Lung (tissue), 12 donors: Measurements from ENCODE around the gene COL4A1. TPM values are rescaled to one million over a fixed set of nuclear protein-coding genes. Genes with fewer than 3 reads are reported as not detected.

Source experiments
- ATAC-seq: fragments of 200-7000 bp; cut with Tn5 transposase; one replicate; pipeline ENCODE4 v1.9.1; 2020; ENCODE audit warnings: moderate number of reproducible peaks; ENCODE audit not compliant: insufficient read depth, low FRiP score
- DNase-seq, 3 donors: peaks; one replicate each; pipeline ENCODE4 v3.0.0-alpha.2; 2013 to 2017
- H3K27ac ChIP-seq, 2 donors: one replicate each; pipeline ENCODE4 v1.5.1; 2013; ENCODE audit warnings: mild to moderate bottlenecking in 2 of 2, moderate library complexity in 2 of 2, control low read depth in 1 of 2, inconsistent platforms in 1 of 2, low read depth in 1 of 2, low read length in 1 of 2
- H3K27me3 ChIP-seq, 3 donors: one replicate each; pipeline ENCODE4 v1.5.1; 2013; ENCODE audit warnings: low read length in 2 of 3; ENCODE audit not compliant: control insufficient read depth in 3 of 3, insufficient read depth in 3 of 3
- H3K36me3 ChIP-seq, 4 donors: one replicate each; pipeline ENCODE4 v1.5.1; 2013; ENCODE audit warnings: low read length in 4 of 4, mild to moderate bottlenecking in 1 of 4, moderate library complexity in 1 of 4; ENCODE audit not compliant: control insufficient read depth in 4 of 4, insufficient read depth in 4 of 4
- H3K4me1 ChIP-seq, 5 donors: one replicate each; pipeline ENCODE4 v1.5.1; 2013; ENCODE audit warnings: low read length in 5 of 5, mild to moderate bottlenecking in 2 of 5, moderate library complexity in 1 of 5; ENCODE audit not compliant: control insufficient read depth in 5 of 5, insufficient read depth in 5 of 5
- H3K4me3 ChIP-seq: one replicate; pipeline ENCODE4 v1.5.1; 2013; ENCODE audit warnings: mild to moderate bottlenecking, control low read depth, moderate library complexity
- H3K9ac ChIP-seq, 2 donors: one replicate each; pipeline ENCODE4 v1.5.1; 2013; ENCODE audit warnings: low read length in 2 of 2, control low read depth in 1 of 2; ENCODE audit not compliant: insufficient read depth in 1 of 2
- H3K9me3 ChIP-seq, 4 donors: one replicate each; pipeline ENCODE4 v1.5.1; 2013; ENCODE audit warnings: low read length in 3 of 4, mild to moderate bottlenecking in 1 of 4, moderate library complexity in 1 of 4; ENCODE audit not compliant: control insufficient read depth in 4 of 4, insufficient read depth in 3 of 4
- WGBS, 2 donors: extraction: QIAGEN DNeasy Blood & Tissue Kit; methylation state at CpG; one replicate each; pipeline ENCODE4 v1.1.7; 2013; 5-methylcytosine and 5-hydroxymethylcytosine counted together
- polyA plus RNA-seq, 2 donors: library from polyadenylated mRNA; stranded (reverse); fragments of 200-250 nt; gene quantifications; one replicate each; pipeline ENCODE4 v1.2.1, GENCODE V29; 2013
- total RNA-seq, 2 donors: library from RNA; depleted of rRNA in 1 of 2; stranded (reverse); fragments of >200 nt in 1 of 2; gene quantifications; one replicate each; pipeline ENCODE4 v1.2.1, GENCODE V29; 2014 to 2021
- TF ChIP-seq, protein P1 (sequence below): IDR thresholded peaks from 2 replicates; pipeline ENCODE4 v1.5.1; 2012; ENCODE audit warnings: mild to moderate bottlenecking; ENCODE audit errors: control extremely low read depth, extremely low read depth
- donor health status: control.
- donor health status: control.
- donor health status: Bipolar disorder and iron deficiency.
- donor health status: healthy.
- donor health status: DM: yes; HTN: yes; CAD: no.

COL4A1 gene
- total and polyA plus RNA-seq, 4 donors: 114 to 1,051 (median 318) TPM

DNA sequence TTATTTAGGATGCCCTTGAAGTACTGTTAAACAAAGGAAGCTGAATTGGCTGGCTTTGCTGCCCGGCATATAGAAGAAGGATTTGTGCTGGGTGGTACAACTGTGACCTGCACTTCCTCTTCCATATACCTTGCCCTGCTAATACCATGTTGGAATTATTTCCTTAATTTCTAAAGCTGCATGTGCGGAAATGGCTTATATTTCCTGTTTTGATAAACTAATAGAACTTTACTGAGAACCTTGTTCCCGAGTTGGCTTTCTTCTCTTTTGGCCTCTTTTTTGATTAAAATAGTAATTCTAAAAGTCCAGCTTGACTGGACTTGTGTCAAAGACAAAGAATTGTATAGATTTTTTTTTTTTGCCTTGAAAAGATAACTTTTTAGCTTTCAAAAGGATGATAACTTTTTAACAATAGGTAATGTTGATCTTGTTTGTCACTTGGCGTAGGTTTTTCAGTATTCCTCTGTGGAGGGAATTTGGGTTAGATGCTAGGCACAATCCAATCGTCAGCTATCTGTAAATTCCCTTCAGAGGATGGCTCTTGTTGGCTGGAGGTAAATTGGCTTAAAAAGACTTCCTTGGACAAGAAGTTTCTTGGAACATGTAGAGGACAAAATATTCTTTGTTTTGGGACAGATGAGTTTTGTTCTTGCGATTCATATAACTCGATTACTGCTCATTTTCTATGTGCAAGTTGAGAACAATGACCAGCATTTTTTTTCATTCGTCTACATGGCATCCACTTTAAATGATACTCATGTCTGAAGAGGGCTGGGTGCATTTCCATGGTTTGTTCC, 41.5 kb upstream of the COL4A1 start:
- TF ChIP-seq, protein P1, sequence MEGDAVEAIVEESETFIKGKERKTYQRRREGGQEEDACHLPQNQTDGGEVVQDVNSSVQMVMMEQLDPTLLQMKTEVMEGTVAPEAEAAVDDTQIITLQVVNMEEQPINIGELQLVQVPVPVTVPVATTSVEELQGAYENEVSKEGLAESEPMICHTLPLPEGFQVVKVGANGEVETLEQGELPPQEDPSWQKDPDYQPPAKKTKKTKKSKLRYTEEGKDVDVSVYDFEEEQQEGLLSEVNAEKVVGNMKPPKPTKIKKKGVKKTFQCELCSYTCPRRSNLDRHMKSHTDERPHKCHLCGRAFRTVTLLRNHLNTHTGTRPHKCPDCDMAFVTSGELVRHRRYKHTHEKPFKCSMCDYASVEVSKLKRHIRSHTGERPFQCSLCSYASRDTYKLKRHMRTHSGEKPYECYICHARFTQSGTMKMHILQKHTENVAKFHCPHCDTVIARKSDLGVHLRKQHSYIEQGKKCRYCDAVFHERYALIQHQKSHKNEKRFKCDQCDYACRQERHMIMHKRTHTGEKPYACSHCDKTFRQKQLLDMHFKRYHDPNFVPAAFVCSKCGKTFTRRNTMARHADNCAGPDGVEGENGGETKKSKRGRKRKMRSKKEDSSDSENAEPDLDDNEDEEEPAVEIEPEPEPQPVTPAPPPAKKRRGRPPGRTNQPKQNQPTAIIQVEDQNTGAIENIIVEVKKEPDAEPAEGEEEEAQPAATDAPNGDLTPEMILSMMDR: no peak
- H3K4me1 ChIP-seq: peaks cover 0 to 29% (median 6%) of the 10 kb centered on the region in 5 donors
- ATAC-seq (no peak), DNase-seq (no peak)
- no peaks in the 10 kb centered on the region for H3K36me3 ChIP-seq
- no peak overlapping the region for H3K9ac ChIP-seq
- no peak overlapping the region for H3K4me3 ChIP-seq
- 61 to 67% methylated on average over 8 of the region's 8 CpGs for WGBS, 2 donors
- no peaks in the 10 kb centered on the region for H3K9me3 ChIP-seq
- no peaks in the 10 kb centered on the region for H3K27me3 ChIP-seq
- peak overlapping the region; percentile 73 to 89 for H3K27ac ChIP-seq

DNA sequence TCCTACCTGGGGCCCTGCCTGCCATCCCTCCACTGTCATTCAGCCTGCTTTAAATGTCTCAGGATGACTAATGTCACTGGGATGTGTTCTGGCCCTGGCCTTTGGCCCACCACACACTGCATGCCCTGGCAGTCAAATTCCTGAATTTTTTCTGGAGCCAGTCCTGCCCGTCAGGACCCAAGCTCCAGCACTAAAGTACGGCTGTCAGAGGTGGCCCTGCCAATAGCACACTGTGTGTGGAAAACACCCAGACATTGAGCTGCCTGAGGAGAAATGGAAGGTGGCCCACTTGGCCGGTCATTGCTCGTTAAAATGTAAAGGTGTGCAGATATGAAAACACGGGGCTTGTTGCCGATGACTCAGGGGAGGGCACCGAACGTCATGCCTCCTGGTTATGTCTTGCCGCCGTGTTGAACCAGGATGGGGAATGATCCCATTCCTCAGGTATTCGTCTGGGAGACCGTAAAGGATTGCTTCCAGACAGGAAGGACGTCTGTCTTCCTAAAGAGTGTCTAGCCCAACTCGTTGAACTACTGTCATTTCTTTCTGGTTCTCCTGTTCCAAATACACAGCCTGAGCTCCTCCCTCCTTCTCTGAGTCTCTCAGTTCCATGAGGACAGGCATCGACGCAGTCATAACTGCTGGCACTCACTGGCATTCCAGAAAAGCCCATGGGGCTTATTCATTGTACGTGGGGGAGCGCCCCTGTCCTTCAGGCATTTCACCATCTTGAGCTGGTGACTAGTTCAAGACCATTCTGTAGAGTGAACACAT, 40.8 kb upstream of the COL4A1 start:
- no peak for ATAC-seq
- Histone ChIP-seq H3K9ac (no peak overlapping the region), H3K27me3 (no peaks in the 10 kb centered on the region), H3K9me3 (no peaks in the 10 kb centered on the region), H3K4me1 (peaks cover 0 to 31% (median 6%) of the 10 kb centered on the region in 5 donors), H3K4me3 (no peak overlapping the region), H3K36me3 (no peaks in the 10 kb centered on the region), H3K27ac (peak overlapping the region; percentile 73 to 89)
- peak in 1 of 3 donors; percentile 39 for DNase-seq
- TF ChIP-seq, protein P1: no peak
- WGBS, 2 donors: 59 to 74% methylated on average over 18 of the region's 18 CpGs

DNA sequence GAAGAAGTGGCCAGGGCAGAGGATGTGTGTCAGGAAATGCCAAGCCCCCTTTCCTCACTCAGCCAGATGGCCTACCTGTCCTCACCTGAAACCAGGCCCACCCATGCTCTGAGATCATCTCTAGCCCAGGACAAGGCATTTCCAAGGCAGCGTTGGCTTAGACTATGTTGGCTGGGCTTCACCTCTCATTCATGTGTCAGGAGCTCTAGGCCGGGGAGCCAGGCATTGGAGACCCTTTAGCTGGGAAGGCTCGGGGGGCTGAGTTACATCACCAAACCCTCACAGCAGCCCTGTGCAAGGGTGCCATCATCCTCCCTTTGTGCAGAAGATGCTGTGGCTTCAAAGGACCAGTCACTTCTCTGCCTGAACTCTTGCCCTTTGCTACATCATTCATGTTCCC, 40.1 kb upstream of the COL4A1 start:
- Histone ChIP-seq H3K27ac (peak overlapping the region; percentile 73 to 89), H3K27me3 (no peaks in the 10 kb centered on the region), H3K4me1 (peaks cover 0 to 33% (median 10%) of the 10 kb centered on the region in 5 donors), H3K9me3 (no peaks in the 10 kb centered on the region), H3K36me3 (no peaks in the 10 kb centered on the region), H3K4me3 (no peak overlapping the region), H3K9ac (no peak overlapping the region)
- TF ChIP-seq, protein P1: no peak
- 92 to 94% methylated on average over 3 of the region's 3 CpGs for WGBS, 2 donors
- DNase-seq (no peak), ATAC-seq (no peak)
